Keratinocyte (primary cell): ENCODE results near the gene SDHAF1. TPM values are rescaled to one million over a fixed set of nuclear protein-coding genes. Genes with fewer than 3 reads are reported as not detected.

Experiments
- DNase-seq: peaks from one replicate; pipeline ENCODE4 v3.0.0-alpha.2; 2011; ENCODE audit warnings: low read depth, missing footprints, low spot score
- FAIRE-seq: peaks from 2 replicates; lab custom pipeline; 2011; peaks lifted over from hg19 to GRCh38; lab: Jason Lieb, UNC
- H2AFZ ChIP-seq: 2 replicates; pipeline ENCODE4 v1.6.0; 2012; ENCODE audit warnings: low read length, control low read depth, inconsistent platforms; ENCODE audit not compliant: control insufficient read depth
- H3K27ac ChIP-seq: 2 replicates; pipeline ENCODE4 v1.5.1; 2011; ENCODE audit warnings: low read length; ENCODE audit not compliant: control insufficient read depth, insufficient read depth
- H3K27me3 ChIP-seq: 3 replicates; pipeline ENCODE4 v1.6.0; 2011; ENCODE audit warnings: low read length; ENCODE audit not compliant: control insufficient read depth, insufficient read depth; ENCODE audit errors: extremely low read depth
- H3K36me3 ChIP-seq, 2 experiments: 2 replicates in 1 of 2; 3 replicates in 1 of 2; pipeline ENCODE4 v1.5.1; 2011; ENCODE audit warnings: low read length in 2 of 2, mild to moderate bottlenecking in 1 of 2; ENCODE audit not compliant: control insufficient read depth in 2 of 2, insufficient read depth in 2 of 2; ENCODE audit errors: extremely low read depth in 1 of 2
- H3K4me1 ChIP-seq: 3 replicates; pipeline ENCODE4 v1.5.1; 2011; ENCODE audit warnings: low read length; ENCODE audit not compliant: control insufficient read depth, insufficient read depth; ENCODE audit errors: extremely low read depth
- H3K4me2 ChIP-seq: 3 replicates; pipeline ENCODE4 v1.6.0; 2011; ENCODE audit warnings: low read depth, low read length; ENCODE audit not compliant: control insufficient read depth, insufficient read depth; ENCODE audit errors: extremely low read depth
- H3K4me3 ChIP-seq, 3 experiments: fragments of 200-600 bp in 1 of 3; sonication (generic) in 1 of 3; 2 replicates in 2 of 3; 3 replicates in 1 of 3; pipeline ENCODE4 v1.5.1; 2011 to 2016; ENCODE audit warnings: low read length in 3 of 3, mild to moderate bottlenecking in 3 of 3, control low read depth in 2 of 3, inconsistent platforms in 1 of 3, low read depth in 1 of 3, mixed read lengths in 1 of 3, mixed run types in 1 of 3, moderate library complexity in 1 of 3; ENCODE audit not compliant: control insufficient read depth in 2 of 3, insufficient read depth in 2 of 3; ENCODE audit errors: extremely low read depth in 1 of 3
- H3K79me2 ChIP-seq: 2 replicates; pipeline ENCODE4 v1.6.0; 2012; ENCODE audit warnings: low read length; ENCODE audit not compliant: control insufficient read depth, insufficient read depth
- H3K9ac ChIP-seq: 3 replicates; pipeline ENCODE4 v1.6.0; 2011; ENCODE audit warnings: low read length; ENCODE audit not compliant: control insufficient read depth, insufficient read depth; ENCODE audit errors: extremely low read depth
- H3K9me1 ChIP-seq: 3 replicates; pipeline ENCODE4 v1.6.0; 2011; ENCODE audit warnings: low read length; ENCODE audit not compliant: control insufficient read depth, insufficient read depth; ENCODE audit errors: extremely low read depth
- H3K9me3 ChIP-seq: 2 replicates; pipeline ENCODE4 v1.5.1; 2012; ENCODE audit warnings: low read depth, low read length; ENCODE audit not compliant: control insufficient read depth
- H4K20me1 ChIP-seq: 3 replicates; pipeline ENCODE4 v1.6.0; 2011; ENCODE audit warnings: low read length; ENCODE audit not compliant: control insufficient read depth, insufficient read depth; ENCODE audit errors: extremely low read depth
- EZH2 ChIP-seq: IDR thresholded peaks from one replicate; pipeline ENCODE4 v1.6.1; 2012; ENCODE audit warnings: inconsistent platforms, mild to moderate bottlenecking, low read length, moderate library complexity
- dilution Hi-C: fragments of 300-500 bp; cut with MboI; formaldehyde crosslinking; loops from one replicate; pipeline ENCODE4 v1.7.0; 2020; ENCODE audit warnings: low sequenced_read_pairs; ENCODE audit not compliant: extremely low pct_ligation_motif_present
- polyA plus RNA-seq, 5 experiments: library from polyadenylated mRNA; depleted of rRNA in 3 of 5; stranded (reverse) in 3 of 5; stranded (forward) in 1 of 5; unstranded in 1 of 5; fragments of >200 nt; gene quantifications; 1 replicate in 1 of 5; 2 replicates in 3 of 5; 3 replicates in 1 of 5; pipeline versions ENCODE4 v1.2.1 to v1.2.3, GENCODE V29; 2011 to 2012; ENCODE audit warnings: missing spikeins in 2 of 5, low read depth in 1 of 5, low replicate concordance in 1 of 5
- TF ChIP-seq, protein P1 (sequence below), 3 experiments: IDR thresholded peaks in 1 of 3; conservative IDR thresholded peaks in 1 of 3; optimal IDR thresholded peaks in 1 of 3; 2 replicates in 2 of 3; 3 replicates in 1 of 3; pipeline versions ENCODE3 to v1.5.1; 2011; ENCODE audit warnings: low read length in 3 of 3, mild to moderate bottlenecking in 3 of 3, moderate library complexity in 2 of 3, control low read depth in 1 of 3, inconsistent platforms in 1 of 3; ENCODE audit not compliant: insufficient read depth in 2 of 3; ENCODE audit errors: extremely low read depth in 1 of 3

The SDHAF1 gene
- polyA plus RNA-seq, 1 donor (not counting 4 experiments of a cell fraction or from before 2014, with no cell fraction given), result 7.3 TPM

DNA sequence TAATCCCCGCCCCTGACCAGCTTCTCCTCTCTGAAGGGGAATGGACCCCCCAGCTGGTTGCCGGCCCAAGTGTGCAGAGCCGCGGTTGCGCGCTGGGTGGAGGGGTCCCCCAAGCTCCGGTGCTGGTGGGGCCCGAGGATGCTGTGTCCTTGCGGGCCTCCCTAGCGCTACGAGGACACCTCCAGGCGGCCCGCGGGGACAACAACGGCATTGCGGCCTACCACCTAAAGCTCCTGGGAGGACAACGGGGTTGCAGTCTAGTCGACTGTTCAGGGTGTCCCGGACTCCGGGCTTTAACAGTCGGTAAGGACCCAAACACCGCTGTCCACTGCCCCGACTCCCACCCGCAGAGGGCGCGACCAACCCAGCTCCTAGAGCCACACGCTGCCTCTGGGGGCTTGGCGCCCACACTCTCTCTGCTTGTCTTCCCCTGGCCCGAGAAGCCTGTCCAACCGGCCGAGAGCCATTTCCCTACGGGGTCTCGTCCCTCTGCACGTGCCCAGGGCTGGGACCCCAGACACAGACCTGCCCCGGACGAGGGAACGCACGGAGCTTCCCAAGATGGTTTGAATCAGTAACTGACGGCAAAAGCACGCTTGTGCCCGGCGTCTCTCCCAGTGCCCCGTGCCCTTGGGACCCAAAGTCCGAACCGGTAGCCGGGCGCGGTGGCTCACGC is 927 bp upstream of the SDHAF1 start:
- Histone ChIP-seq H3K4me3 (peak overlapping the region in 2 of 3 experiments; percentile 70 to 77), H3K4me2 (peak overlapping the region; percentile 95), H4K20me1 (no peaks in the 10 kb centered on the region), H3K9me3 (no peaks in the 10 kb centered on the region), H3K9ac (peak overlapping the region; percentile 15), H3K36me3 (peaks cover 3 to 4% of the 10 kb centered on the region in 2 experiments), H3K79me2 (peaks cover 20% of the 10 kb centered on the region), H2AFZ (peak overlapping the region; percentile 26), H3K27ac (peak overlapping the region; percentile 31), H3K9me1 (no peaks in the 10 kb centered on the region), H3K27me3 (no peaks in the 10 kb centered on the region), H3K4me1 (peaks cover 24% of the 10 kb centered on the region)
- no peak for TF ChIP-seq EZH2
- TF ChIP-seq, protein P1, sequence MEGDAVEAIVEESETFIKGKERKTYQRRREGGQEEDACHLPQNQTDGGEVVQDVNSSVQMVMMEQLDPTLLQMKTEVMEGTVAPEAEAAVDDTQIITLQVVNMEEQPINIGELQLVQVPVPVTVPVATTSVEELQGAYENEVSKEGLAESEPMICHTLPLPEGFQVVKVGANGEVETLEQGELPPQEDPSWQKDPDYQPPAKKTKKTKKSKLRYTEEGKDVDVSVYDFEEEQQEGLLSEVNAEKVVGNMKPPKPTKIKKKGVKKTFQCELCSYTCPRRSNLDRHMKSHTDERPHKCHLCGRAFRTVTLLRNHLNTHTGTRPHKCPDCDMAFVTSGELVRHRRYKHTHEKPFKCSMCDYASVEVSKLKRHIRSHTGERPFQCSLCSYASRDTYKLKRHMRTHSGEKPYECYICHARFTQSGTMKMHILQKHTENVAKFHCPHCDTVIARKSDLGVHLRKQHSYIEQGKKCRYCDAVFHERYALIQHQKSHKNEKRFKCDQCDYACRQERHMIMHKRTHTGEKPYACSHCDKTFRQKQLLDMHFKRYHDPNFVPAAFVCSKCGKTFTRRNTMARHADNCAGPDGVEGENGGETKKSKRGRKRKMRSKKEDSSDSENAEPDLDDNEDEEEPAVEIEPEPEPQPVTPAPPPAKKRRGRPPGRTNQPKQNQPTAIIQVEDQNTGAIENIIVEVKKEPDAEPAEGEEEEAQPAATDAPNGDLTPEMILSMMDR (optimal IDR thresholded peaks at IDR 0.05 in 1 of 3, IDR thresholded peaks at IDR 0.05 in 1 of 3, conservative IDR thresholded peaks at IDR 0.05 in 1 of 3; ENCODE audit: extremely low read depth in 1 of 3, insufficient read depth in 2 of 3, low read length in 3 of 3), result peak in 1 of 3 experiments; percentile 7
- no peak for FAIRE-seq
- dilution Hi-C loops, result no loop called here
- no peak for DNase-seq

DNA sequence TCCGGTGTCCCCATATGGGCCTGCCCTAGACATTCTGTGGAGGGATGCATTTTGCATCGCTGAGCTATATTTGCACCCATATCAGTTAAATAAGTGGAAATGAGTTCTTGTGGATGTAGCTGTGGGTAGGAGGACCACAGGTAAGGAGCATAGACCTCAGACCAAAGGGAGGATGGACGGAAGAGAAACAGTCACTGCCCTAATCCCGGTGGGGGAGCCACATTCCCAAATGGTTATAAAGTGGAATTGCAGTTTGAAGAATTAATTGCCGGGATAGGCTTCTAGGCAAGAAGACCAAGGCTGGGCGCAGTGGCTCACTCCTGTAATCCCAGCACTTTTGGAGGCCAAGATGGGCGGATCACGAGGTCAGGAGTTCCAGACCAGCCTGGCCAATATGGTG is 1.8 kb downstream of the SDHAF1 start:
- H3K79me2 ChIP-seq, result peaks cover 20% of the 10 kb centered on the region
- TF ChIP-seq, protein P1 (optimal IDR thresholded peaks at IDR 0.05 in 1 of 3, IDR thresholded peaks at IDR 0.05 in 1 of 3, conservative IDR thresholded peaks at IDR 0.05 in 1 of 3; ENCODE audit: extremely low read depth in 1 of 3, insufficient read depth in 2 of 3, low read length in 3 of 3), result no peak
- TF ChIP-seq EZH2, result no peak
- dilution Hi-C loops, result no loop called here
- H3K27ac ChIP-seq, result no peak overlapping the region
- no peaks in the 10 kb centered on the region for H3K9me3 ChIP-seq
- no peak overlapping the region for H2AFZ ChIP-seq
- H3K4me3 ChIP-seq, result no peak overlapping the region
- peak overlapping the region; percentile 95 for H3K4me2 ChIP-seq
- H3K27me3 ChIP-seq, result no peaks in the 10 kb centered on the region
- peaks cover 24% of the 10 kb centered on the region for H3K4me1 ChIP-seq
- no peak for DNase-seq
- H3K9ac ChIP-seq, result no peak overlapping the region
- H4K20me1 ChIP-seq, result no peaks in the 10 kb centered on the region
- H3K36me3 ChIP-seq, result peaks cover 3 to 4% of the 10 kb centered on the region in 2 experiments
- H3K9me1 ChIP-seq, result no peaks in the 10 kb centered on the region
- FAIRE-seq, result no peak
